ENCODE data around the gene CLEC2L.
A peak's percentile ranks its signal among the peaks of the same experiment; 100 is the strongest.

Gene CLEC2L

DNA sequence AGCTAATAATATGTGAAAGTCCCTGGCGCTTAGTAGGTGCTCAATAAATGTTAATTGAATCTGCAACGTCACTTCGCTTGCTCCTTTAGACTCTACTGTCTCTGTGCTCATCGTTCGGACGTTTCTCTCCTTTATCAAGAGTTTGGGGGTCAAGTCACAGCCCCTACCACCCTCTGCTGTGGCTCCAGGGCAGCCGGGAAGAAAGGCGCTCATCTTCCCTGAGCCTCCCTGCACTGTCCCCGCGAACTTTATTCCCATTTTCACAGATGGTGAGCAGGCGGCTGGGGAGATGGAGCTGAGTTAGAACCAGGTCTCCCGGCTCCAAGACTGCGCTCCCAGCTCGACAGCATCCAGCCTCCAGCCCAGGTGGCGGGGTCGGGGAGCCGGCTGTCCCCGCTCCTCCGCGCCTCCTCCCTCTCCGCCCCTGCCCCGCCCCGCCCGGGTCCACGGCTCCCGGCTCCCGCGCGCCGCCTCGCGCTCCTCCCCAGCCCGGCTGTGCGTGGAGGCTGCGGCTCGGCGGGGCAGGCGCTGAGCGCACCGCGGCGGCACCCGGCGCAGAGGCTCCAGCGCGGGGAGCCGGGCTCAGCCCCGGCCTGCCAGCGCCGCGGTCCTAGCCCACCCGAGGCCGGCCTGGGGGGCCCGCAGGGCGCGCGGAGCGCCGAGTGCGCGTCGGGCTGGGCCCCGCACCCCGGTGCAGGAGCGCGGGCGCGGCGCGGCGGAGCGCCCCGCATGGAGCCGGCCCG lies at the start of gene CLEC2L:
Gene CLEC2L (plus strand): TSS at position 487 of the 743 bp plus-strand sequence. CDS start 243 bp downstream, at position 730.
- no peak for DNase-seq

DNA sequence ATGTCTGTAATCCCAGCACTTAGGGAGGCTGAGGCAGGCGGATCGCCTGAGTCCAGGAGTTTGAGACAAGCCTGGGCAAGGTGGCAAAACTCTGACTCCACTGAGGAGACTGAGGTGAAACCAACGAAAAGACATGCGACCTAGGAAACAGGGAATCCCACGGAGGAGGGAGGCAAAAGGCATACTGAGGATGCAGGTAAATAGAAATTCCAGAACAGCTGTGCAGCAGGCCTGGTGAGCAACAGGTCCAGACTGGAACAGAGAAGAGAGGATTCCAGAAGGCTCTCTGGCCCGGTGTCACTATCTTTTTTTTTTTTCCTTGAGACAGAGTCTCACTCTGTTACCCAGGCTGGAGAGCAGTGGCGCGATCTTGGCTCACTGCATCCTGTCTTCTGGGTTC lies 47.3 kb upstream of the CLEC2L start:
- no peak for DNase-seq

DNA sequence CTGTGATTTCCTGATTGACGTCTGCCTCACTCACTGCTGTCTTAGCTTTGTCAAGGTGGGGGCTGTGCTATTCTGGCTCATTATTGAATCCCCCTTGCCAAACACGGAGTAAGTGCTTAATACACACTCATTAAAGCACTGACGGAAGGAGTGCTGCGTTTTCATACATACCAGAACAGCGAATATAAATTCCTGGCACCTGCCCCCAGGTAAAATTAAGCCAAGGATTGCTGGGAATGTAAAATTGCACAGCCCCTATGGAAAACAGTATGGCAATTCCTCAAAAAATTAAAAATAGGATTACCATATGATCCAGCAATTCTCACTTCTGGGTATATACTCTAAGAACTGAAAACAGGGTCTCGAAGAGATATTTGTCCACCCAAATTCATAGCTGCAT lies 46.6 kb upstream of the CLEC2L start:
- DNase-seq, result no peak

DNA sequence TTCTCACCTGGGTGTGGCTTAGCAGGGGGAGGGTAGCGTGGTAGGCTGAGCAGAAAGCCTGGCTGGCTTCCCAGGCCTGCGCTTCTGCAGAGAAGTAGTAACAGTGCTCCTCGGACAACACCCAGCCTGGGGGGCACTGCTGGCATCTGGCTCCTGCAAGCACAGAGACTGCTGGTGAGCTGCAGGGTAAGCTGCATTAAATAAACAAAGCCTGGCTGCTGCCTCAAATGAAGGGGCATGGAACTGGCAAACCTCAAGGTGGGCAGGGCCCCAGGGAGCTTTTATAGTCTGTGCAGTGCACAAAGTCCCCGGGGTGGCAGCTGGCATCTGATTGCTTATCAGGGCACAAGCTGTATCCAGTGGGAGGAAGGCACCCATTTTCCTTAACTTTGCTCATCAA lies 43.9 kb upstream of the CLEC2L start:
- DNase-seq, result no peak

DNA sequence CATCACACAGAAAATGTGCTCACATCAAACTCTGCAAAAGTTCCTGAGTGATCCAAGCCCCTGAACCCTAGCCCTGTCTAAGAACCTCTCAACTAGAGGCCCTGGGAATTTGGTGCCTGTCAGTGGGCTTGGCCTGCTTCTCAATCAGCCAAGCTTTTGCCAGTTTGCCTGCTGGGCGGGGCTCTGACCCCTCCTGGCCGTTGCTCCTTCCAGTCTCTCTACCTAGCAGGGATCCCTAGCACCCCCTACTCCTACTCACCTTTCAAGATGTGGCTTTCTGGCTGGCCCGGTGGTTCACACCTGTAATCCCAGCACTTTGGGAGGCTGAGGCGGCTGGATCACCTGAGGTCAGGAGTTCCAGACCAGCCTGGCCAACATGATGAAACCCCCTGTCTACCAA lies 42.1 kb upstream of the CLEC2L start:
- no peak for DNase-seq

DNA sequence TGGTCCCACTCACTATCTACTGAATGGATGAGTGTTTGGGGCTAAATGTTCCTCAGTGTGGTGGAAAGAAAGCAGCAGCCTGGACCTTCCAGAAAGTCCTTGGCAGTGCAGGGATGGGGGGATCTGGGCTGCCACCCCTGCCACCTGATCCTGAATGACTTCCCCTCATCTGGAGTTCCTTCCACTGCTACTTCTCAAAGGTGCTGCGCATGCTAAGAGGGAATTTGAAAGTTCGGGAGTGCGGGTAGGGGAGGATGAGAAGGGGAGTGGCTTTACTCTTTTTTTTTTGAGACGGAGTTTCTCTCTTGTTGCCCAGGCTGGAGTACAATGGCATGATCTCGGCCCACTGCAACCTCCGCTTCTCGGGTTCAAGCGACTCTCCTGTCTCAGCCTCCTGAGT lies 41.4 kb upstream of the CLEC2L start:
- no peak for DNase-seq

DNA sequence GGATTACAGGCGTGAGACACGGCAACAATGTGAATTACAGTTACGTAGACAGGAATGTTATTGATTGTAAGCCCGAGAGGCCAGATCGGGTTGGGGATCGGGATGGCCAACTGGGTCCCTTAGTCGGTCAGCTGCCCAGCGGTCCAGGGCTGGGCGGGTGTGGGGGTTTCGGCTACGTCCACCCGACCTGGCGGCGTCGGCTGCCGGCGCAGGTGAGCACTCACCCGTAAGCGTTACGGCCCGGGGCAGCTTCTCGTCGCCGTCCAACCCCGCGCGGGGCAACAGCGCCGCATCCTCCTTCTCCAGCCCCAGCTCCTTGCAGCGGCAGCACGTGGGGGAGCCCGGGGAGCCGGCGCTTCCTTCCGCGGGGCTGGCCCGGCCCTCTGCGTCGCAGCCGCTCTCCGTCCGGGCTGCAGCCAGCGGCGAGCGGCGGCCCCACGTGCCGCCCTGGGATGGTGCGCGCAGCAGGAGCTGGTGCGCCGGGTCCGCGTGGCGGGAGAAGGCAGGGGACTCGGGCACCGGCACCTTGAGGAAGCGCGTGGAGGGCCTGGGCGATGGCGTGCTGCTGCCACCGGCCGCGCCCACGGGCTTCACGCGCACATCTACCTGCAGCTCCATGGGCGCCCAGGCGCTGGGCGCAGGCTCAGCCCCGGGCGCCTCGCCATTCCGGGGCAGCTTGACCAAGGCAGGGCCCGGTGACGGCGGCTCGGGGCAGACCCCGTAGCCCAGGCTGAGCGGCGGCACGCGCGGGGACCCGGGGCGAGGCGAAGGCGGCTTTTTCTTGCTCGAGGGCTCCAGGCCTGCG lies 40.6 kb upstream of the CLEC2L start:
- DNase-seq, result peak; percentile 78

DNA sequence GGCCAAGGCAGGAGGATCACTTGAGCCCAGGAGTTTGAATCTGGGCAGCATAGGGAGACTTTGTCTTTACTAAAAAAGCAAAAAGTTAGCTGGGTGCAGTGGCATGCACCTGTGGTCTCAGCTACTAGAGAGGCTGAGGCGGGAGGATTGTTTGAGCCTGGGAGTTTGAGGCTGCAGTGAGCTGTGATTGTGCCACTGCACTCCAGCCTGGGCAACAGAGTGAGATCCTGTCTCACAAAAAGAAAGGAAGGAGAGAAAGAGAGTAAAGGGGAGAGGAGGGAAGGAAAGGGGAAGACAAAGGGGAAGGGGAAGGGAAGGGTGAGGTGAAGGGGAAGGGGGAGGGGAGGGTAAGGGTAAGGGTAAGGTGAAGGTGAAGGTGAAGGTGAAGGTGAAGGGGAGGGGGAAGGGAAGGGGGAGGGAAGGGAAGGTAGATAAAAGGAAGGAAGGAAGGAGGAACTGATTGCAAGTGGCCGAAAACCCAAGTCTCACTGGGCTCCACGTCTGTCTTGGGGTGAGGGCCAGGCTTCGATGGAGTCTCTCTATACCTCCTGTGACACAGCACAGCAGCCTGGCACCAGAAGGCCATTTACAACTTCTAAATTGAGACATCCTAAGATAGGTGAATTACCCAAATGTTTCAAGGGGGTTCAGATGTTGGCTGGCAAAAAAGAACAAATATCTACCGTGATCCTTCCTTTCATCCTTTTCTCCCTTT lies 36.0 kb upstream of the CLEC2L start:
- DNase-seq, result no peak

DNA sequence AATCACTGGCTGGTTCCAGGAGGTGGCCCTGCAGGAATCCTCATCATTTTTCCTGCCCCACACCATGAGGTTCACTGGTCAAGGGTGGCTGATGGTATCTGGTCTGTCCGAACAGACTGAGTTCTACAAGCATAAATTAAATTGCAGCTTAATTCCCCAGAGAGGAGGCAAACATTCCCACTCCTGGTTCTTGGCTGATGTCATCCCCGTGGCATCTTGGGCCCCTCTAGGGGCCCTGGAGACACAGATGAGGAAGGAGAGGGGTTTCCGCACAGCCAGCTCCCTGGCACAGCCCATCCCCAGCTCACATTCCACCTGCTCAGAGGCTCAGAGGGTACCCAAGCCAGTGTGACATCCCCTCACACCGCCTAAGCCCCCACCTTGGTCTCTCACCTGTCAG lies 34.7 kb upstream of the CLEC2L start:
- DNase-seq, result peak; percentile 62

DNA sequence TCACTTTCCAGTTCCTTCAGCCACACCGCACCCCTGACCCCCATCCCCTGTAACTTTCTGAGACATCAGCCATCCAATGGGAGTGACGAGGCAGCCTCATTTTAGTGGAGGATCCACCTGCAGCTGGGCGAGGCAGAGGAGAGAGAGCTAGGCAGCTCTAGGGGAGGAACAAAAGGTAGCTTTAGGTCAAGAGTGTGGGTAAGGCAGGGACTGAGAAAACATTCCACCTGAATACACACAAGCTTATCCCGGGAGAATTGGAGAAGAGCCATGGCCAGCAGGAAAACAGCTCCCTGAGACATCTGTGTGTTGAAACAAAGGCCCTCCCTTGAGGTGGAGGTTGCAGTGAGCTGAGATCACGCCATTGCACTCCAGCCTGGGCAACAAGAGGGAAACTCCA lies 33.4 kb upstream of the CLEC2L start:
- no peak for DNase-seq

DNA sequence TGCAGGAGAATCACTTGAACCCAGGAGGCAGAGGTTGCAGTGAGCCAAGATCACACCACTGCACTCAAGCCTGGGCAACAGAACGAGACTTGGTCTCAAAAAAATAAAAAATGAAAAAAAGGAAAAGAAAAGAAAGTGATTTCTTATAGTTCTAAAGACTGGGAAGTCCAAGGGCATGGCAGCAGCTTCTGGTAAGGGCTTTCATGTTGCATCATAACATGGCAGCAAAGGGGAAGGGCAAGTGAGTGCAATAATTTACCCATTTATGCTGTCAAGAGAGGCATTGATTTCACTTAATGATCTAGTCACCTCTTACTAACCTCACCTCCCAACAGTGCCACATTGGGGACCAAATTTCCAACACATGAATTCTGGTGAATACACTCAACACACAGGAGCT lies 31.2 kb upstream of the CLEC2L start:
- no peak for DNase-seq

DNA sequence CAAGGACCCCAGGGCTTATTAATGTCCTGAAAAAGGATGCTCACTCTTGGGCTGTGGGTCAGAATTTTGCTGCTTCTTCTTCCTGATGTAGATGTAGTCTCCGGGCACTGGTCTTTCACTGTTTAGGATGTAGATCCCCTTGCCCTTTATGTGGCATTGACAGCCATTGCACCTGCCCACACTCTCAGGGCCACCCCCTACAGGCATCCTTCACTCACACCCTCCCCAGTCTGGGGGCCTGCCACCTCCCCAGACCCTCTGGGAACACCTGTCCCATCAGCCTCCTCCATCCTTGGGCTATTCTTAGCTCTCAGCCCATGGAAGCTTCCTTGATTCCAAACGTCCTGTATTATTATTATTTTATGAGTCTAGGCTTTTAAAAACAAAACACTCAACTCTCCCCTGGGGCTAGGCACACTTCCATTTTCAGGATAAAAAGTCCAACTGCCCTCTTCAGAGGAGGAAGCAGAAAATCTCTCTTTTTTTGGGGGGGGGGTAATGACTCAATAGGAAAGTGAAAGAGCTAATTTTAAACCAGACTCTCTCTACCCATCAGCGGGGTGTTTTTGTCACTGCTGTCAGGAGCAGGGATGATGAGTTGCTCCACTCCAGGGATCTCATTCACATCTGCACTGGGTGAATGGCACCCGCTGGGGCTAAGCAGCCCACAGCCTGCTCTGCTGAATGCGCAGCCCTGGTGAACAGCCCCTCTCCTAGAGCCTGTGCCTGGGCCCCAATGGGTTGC lies 28.5 kb upstream of the CLEC2L start:
- no peak for DNase-seq

DNA sequence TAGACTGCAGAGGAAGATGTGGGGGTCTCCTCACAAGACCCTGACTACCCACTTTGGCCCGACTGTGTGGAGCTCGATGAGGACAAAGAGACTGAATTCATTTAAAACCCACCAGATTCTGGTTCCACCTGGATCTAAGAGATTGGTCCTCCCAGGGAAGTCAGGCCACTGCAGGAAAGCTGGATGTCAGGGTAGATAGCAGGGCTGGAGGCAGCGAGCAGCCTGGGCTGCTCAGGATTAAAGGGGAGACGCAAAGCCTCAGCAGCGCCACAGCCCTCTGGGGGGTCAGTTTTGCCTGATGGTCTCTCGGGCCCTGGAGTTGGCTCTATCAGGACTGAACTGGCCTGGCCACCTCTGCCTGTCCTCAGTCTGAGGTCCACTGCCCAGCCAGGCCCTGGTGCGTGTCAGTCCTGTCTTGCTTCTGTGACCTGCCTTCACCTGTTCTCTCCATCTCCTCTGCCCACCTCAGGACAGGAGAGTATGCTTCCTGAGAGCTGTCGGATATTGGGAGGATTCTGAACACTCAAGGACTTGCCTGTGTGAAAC lies 27.8 kb upstream of the CLEC2L start:
- no peak for DNase-seq

DNA sequence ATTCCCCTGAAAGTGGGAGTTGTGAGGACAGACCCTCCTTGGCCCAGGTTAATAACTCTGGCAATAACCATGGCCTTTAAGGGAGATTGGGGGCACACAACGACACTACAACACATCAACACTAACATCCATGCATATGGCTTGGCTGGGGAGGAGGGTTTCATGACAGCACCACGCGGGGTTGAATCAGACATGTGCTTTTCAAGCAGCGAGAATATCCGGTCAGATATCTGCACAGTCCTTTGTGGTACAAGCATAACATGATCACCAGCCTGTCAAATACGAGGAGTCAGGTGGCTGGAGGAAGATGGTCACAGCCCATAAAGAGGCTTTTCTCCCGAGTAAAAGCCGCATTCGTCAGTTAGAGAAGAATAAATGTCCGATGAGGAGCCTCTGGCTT lies 27.0 kb upstream of the CLEC2L start:
- no peak for DNase-seq

DNA sequence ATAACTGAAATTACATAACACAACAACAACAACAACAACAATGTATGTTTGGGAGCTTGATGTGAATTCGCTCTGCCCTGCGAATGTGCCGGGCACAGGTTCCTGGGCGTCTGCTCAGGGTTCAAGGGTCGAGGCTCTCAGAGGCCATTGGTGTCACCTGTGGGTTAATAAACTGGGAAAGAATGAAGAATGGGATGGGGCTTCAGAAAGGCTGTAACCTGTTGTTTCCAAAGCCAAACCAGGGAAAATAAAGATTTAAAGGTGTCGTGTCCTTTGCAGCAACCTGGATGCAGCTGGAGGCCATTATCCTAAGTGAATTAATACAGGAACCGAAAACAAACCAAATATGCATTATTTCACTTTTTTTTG lies 22.7 kb upstream of the CLEC2L start:
- DNase-seq, result no peak

DNA sequence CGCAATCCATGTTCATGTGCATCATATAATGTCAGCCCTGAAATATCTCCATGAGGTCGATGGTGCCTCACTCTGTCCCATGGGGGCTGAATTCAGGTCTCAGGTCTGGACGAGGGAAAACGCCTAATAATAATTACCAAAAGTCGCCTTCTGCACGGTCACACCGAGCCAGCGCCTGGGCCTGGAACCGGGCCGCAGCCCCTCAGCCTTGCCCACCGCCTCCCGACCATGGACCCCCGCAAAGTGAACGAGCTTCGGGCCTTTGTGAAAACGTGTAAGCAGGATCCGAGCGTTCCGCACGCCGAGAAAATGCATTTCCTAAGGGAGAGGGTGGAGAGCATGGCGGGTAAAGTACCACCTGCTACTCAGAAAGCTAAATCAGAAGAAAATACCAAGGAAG lies 21.3 kb upstream of the CLEC2L start:
- DNase-seq, result no peak

DNA sequence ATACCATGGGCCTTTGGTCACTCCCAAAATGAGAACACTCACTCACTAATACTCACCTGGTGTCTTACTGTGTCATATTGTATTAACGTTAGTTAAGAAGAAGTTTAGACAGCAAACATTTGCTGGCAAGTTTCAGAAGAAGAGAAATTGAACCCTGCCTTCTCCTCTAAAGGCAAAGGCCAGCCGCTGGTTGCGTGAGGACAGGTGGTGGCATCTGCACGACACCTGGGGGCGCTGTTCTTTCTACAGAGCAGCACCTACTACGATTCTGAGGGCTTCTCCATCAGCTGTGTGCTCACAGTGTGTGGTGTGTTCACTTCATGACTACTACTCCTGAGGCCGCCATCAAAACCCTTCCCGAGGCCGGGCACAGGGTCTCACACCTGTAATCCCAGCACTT lies 17.9 kb upstream of the CLEC2L start:
- DNase-seq, result no peak

DNA sequence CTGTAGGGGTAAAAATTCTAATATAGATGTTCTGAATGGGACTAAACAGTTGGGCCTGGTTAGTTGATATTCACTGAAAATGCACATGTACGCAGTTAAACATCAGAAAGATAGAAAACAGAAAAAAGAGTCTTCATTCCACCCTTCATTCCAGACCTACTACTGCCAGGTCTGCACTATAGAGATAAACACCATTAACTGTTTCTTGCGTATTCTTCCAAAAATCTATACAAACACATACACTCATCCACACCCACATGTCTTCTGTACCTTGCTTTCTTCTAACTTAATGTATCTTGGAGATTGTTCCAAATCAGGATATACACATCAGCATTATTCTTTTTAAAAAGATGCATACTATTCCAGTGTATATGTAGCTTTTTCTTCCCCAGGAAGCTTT lies 13.9 kb upstream of the CLEC2L start:
- DNase-seq, result no peak

DNA sequence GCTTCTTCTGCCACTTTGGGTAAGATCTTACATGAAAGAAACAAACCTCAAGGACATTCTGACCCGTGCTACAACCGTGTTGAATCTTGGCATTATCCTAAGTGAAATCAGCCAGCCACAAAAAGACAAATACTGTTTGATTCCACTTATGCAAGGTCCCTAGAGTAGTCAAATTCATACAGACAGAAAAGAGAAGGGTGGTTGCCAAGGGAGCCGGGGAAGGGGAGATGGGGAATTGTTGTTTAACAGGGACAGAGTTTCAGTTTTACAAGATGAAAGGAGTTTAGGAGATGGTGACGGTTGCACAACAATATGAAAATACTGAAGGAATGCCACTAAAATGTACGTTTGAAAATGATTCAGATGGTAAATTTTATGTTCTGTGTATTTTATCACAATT lies 12.2 kb upstream of the CLEC2L start:
- no peak for DNase-seq

DNA sequence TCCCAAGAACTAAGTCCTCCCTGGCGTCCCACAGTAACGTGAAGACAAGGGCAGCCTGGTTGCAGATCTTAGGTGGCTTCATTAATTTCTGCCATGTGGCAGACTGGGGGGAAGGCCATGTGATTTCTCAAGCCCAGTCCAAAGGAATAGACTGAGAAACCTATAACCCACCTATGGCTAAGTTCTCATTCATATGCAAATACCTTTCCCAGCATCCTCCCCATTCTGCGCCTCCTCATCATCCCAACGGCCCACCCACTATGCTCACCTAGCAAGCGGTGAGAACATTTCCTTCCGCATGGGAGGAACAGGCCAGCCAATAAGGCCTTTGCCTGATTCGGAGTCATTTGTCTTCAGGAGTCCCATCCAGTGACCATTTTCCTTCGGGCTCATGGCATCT lies 8.2 kb upstream of the CLEC2L start:
- DNase-seq, result no peak

DNA sequence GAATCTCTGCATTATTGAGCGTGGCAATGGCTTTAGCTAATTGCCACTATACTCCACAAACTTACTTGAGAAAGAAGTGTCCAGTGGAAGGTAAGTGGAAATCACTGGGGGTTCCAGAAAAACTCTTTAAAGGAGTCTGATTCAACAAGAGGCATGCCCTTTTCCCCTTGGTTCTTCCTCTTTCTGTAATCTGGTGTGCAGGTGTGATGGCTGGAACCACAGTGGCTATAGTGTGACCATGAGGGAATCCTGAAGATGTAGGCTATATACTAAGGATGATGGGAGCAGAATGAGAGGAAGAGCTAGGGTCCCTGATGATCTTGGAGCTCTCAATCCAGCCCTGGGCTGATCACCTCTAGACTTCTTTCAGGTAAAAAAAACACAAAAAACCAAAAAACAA lies 2.0 kb upstream of the CLEC2L start:
- no peak for DNase-seq

DNA sequence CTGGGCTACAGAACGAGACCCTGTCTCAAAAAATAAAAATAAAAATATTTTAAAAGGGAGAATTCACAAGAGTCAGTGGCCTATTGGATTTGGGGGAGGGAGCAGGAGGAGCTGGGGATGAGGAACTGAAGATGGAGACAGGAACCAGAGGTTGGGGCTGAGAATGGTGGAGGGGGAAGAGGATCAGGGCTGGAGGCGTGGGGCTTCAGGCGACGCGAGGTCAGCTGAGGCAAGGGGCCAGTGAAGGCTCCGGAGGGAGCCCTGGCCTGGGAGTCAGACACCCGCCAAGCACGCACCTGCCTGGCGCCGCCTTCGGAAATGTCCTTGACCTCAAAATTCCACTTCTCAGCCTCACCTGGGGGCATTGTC lies 671 bp upstream of the CLEC2L start:
- DNase-seq, result no peak
